ENCODE results near the gene LRP4.

The LRP4 gene

DNA sequence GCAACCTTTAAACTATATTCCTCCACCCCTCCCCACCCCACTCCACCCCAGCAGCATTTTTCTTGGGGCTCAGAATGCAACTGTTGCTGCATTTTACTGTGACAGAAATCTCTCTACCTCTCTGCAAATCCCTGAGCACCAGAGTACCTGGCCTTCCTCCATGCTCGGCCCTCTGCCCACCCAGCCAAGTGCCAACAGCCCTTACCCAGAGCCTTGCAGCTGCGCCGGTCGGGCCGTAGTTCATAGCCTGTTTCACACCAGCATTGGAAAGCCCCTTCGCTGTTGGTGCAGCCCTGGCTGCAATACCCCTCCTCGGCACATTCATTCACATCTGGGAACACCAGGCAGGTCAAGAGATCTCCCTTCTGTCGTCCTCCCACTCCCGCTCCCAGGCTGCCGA, 23.4 kb downstream of the LRP4 start:
- H3K4me3 ChIP-seq (ENCODE audit: low read length) = no peak overlapping the region
- no peak for TF ChIP-seq ZNF274 (IDR thresholded peaks at IDR 0.05; ENCODE audit: low read depth, low read length)

- TF ChIP-seq ZNF274 (IDR thresholded peaks at IDR 0.05; ENCODE audit: low read depth, low read length) = no peak
- no peak overlapping the region for H3K4me3 ChIP-seq (ENCODE audit: low read length)
Measured at GRCh38 chr11:46894506-46894905, 23.8 kb downstream of the LRP4 start.

GRCh38 chr11:46892838-46893237, 25.5 kb downstream of the LRP4 start:
- no peak for TF ChIP-seq ZNF274 (IDR thresholded peaks at IDR 0.05; ENCODE audit: low read depth, low read length)

DNA sequence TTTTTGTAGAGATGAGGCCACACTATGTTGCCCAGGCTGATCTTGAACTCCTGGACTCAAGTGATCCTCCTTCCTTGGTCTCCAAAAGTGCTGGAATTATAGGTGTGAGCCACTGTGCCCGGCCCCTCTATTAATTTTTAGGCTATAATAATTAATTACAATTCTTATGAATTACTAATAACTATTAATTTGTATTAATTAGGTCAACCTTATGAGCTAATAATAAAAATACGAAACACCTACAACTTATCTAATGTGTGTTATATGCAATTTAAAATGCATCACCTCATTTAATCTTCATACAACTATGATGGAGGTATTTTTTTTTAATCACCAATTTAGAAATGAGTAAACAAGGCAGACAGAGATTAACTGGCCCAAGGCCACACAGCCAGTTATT, 26.2 kb downstream of the LRP4 start:
- no peak for TF ChIP-seq ZNF274 (IDR thresholded peaks at IDR 0.05; ENCODE audit: low read depth, low read length)
- no peak overlapping the region for H3K4me3 ChIP-seq (ENCODE audit: low read length)

More at GRCh38 chr11:46892838-46893237, 25.5 kb downstream of the LRP4 start:
- no peak overlapping the region for H3K4me3 ChIP-seq (ENCODE audit: low read length)

GRCh38 chr11:46890665-46891064, 27.7 kb downstream of the LRP4 start:
- no peak overlapping the region for H3K4me3 ChIP-seq (ENCODE audit: low read length)
- no peak for TF ChIP-seq ZNF274 (IDR thresholded peaks at IDR 0.05; ENCODE audit: low read depth, low read length)

GRCh38 chr11:46889689-46890475, 28.5 kb downstream of the LRP4 start:
- no peak for TF ChIP-seq ZNF274 (IDR thresholded peaks at IDR 0.05; ENCODE audit: low read depth, low read length)
- H3K4me3 ChIP-seq (ENCODE audit: low read length) = no peak overlapping the region

GRCh38 chr11:46889251-46889650, 29.1 kb downstream of the LRP4 start:
- TF ChIP-seq ZNF274 (IDR thresholded peaks at IDR 0.05; ENCODE audit: low read depth, low read length) = no peak

DNA sequence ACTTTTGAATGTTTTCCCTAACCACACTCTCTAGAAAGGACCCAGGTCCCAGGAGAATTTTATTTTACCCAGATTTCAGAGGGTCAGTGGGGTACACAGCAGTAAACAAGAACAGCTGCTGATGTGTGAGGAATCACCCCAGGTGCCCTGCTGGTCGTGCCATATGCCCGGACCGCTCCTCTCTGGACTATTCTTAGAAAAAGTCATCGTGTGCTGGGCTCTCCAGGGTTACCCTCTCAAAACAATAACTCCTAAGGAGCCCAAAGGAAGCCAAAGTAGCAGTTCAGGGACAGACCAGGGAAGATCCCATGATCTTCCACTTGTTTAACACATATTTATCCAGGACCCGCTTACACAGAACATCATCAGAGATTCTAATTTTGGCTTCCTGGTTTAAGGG, 29.7 kb downstream of the LRP4 start:
- TF ChIP-seq ZNF274 (IDR thresholded peaks at IDR 0.05; ENCODE audit: low read depth, low read length) = no peak
- H3K4me3 ChIP-seq (ENCODE audit: low read length) = no peak overlapping the region

More at GRCh38 chr11:46889251-46889650, 29.1 kb downstream of the LRP4 start:
- H3K4me3 ChIP-seq (ENCODE audit: low read length) = no peak overlapping the region

DNA sequence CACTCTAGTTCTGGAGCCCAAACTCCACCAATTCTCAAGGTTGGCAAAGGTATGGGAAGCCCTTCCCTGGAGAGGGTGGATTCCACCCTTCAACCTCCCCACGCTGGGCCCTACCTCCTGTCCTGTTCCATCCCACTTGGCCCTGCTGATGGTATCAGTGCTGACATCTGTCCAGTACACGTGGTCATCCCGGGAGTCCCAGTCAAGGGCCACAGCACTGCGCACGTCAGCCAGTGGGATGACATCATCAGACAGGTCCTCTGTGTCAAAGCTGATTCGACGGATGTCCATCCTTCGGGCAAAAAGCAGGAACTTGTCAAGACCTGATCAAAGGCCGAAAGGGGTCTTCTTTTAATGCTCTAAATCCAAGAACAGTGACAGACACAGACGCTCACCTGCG, 32.1 kb downstream of the LRP4 start:
- no peak overlapping the region for H3K4me3 ChIP-seq (ENCODE audit: low read length)
- no peak for TF ChIP-seq ZNF274 (IDR thresholded peaks at IDR 0.05; ENCODE audit: low read depth, low read length)

GRCh38 chr11:46879056-46879585, 39.2 kb downstream of the LRP4 start:
- no peak for TF ChIP-seq ZNF274 (IDR thresholded peaks at IDR 0.05; ENCODE audit: low read depth, low read length)
- H3K4me3 ChIP-seq (ENCODE audit: low read length) = no peak overlapping the region

GRCh38 chr11:46877580-46877979, 40.8 kb downstream of the LRP4 start:
- H3K4me3 ChIP-seq (ENCODE audit: low read length) = no peak overlapping the region
- no peak for TF ChIP-seq ZNF274 (IDR thresholded peaks at IDR 0.05; ENCODE audit: low read depth, low read length)

- no peak overlapping the region for H3K4me3 ChIP-seq (ENCODE audit: low read length)
- no peak for TF ChIP-seq ZNF274 (IDR thresholded peaks at IDR 0.05; ENCODE audit: low read depth, low read length)
Measured at GRCh38 chr11:46876471-46876870, 41.9 kb downstream of the LRP4 start.

DNA sequence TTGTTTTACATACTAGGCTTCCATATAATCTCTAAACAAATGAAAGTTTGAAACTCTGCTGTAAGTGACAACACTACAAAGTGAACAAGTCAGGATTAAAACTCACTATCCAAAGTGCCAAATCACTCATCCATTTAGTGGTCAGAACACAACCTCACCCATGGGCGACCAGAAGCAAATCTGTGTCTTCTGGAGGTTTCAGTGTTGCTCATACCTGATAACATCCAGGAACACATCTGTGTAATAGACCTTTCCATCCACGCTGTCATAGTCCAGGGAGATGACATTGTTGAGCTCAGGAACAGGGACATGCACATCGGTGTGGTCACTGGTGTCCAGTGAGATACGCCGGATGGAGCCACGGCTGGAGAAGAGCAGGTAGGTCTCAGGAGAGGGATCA, 43.8 kb downstream of the LRP4 start:
- no peak for TF ChIP-seq ZNF274 (IDR thresholded peaks at IDR 0.05; ENCODE audit: low read depth, low read length)
- H3K4me3 ChIP-seq (ENCODE audit: low read length) = no peak overlapping the region

DNA sequence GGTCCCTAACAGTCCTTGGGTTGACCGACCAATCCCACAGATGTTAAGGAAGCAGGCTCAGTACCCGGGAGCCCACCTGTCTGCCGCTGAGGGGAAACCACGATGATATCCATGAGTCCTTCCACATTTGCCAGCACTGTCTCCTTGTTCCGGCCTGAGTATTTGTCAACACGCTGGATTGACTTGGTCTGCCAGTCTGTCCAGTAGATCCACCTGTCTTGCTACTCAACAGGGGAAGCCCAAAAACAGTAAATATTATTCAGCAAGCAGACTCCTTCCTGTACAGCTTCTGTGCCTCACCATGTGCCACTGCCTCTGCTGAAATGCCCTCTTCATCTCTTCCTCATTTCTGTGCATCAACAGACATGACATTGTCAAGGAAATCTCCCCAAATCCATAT, 49.4 kb downstream of the LRP4 start:
- no peak for TF ChIP-seq ZNF274 (IDR thresholded peaks at IDR 0.05; ENCODE audit: low read depth, low read length)

DNA sequence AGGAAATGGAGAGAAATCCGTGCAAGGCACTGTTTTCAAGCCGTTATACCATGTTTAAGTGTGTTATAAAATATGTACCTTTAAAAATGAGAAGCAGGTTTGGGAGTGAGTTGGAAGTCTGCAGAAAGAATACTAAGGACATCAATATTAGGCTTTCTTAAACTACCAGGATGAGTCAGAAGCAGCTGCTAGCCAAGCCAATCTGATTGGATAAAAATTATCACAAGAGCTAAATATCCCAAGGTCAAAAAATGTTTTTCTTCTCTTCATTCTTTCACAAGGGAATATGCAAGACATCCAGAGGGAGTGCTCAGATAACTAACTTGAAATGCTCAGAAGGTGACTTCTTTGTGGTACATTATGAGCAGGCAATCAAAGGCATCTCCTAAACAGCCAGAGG, 53.0 kb downstream of the LRP4 start:
- H3K4me3 ChIP-seq (ENCODE audit: low read length) = no peak overlapping the region
- no peak for TF ChIP-seq ZNF274 (IDR thresholded peaks at IDR 0.05; ENCODE audit: low read depth, low read length)

More for the DNA sequence above, 49.4 kb downstream of the LRP4 start:
- no peak overlapping the region for H3K4me3 ChIP-seq (ENCODE audit: low read length)

Data from GM08714 (cell line).